Islet precursor cell (in vitro differentiated cells): ENCODE measurements around the gene AQP5.

ENCODE experiments used
- DNase-seq: peaks from one replicate; pipeline ENCODE4 v3.0.0-alpha.2; 2018

The AQP5 gene

GRCh38 chr12:49966511-49967041 is 4.9 kb downstream of the AQP5 start:
- no peak for DNase-seq

GRCh38 chr12:49967042-49967776 is 5.5 kb downstream of the AQP5 start:
- DNase-seq, result peak; percentile 95

GRCh38 chr12:49967777-49968250 is 6.1 kb downstream of the AQP5 start:
- no peak for DNase-seq

GRCh38 chr12:49968471-49968870 is 6.8 kb downstream of the AQP5 start:
- no peak for DNase-seq

GRCh38 chr12:49969027-49969426 is 7.4 kb downstream of the AQP5 start:
- DNase-seq, result no peak

GRCh38 chr12:49969651-49970429 is 8.2 kb downstream of the AQP5 start:
- no peak for DNase-seq

GRCh38 chr12:49970658-49971057 is 9.0 kb downstream of the AQP5 start:
- no peak for DNase-seq

GRCh38 chr12:49971141-49971540 is 9.5 kb downstream of the AQP5 start:
- DNase-seq, result no peak

GRCh38 chr12:49972129-49972528 is 10.5 kb downstream of the AQP5 start:
- no peak for DNase-seq

GRCh38 chr12:49972641-49973360 is 11.1 kb downstream of the AQP5 start, which contains the start of gene AQP6:
Gene AQP6, plus strand, starts transcription at chr12:49972947. Its CDS starts 227 bp downstream, at chr12:49973174.
- no peak for DNase-seq

- DNase-seq, result no peak
Measured at GRCh38 chr12:49973361-49973830, 11.7 kb downstream of the AQP5 start.

- DNase-seq, result peak; percentile 86
Measured at GRCh38 chr12:49974231-49974675, 12.6 kb downstream of the AQP5 start.

GRCh38 chr12:49974677-49975317 is 13.1 kb downstream of the AQP5 start:
- no peak for DNase-seq

GRCh38 chr12:49975318-49975761 is 13.7 kb downstream of the AQP5 start:
- peak; percentile 61 for DNase-seq

GRCh38 chr12:49976557-49976956 is 14.9 kb downstream of the AQP5 start:
- no peak for DNase-seq

- DNase-seq, result no peak
Measured at GRCh38 chr12:49978125-49978524, 16.5 kb downstream of the AQP5 start.

GRCh38 chr12:49979016-49979586 is 17.4 kb downstream of the AQP5 start:
- no peak for DNase-seq

- no peak for DNase-seq
Measured at GRCh38 chr12:49979791-49980190, 18.1 kb downstream of the AQP5 start.

- no peak for DNase-seq
Measured at GRCh38 chr12:49980501-49981349, 19.1 kb downstream of the AQP5 start.

- DNase-seq, result peak; percentile 54
Measured at GRCh38 chr12:49982246-49983087, 20.8 kb downstream of the AQP5 start.
